Pancreas (tissue), 10 donors: ENCODE results near the gene CNTN5. TPM values are rescaled to one million over a fixed set of nuclear protein-coding genes. Genes with fewer than 3 reads are reported as not detected.

Experiments used
- ATAC-seq, 4 donors: fragments of 200-7000 bp; cut with Tn5 transposase; one replicate each; pipeline versions ENCODE4 v1.8.0 to v1.9.1; 2020; ENCODE audit warnings: mild to moderate bottlenecking in 4 of 4, moderate library complexity in 4 of 4
- DNase-seq, 6 donors: peaks; one replicate each; pipeline ENCODE4 v3.0.0-alpha.2; 2020
- FAIRE-seq: peaks from 2 replicates; lab custom pipeline; 2012; peaks lifted over from hg19 to GRCh38; lab: Jason Lieb, UNC
- H3K27ac ChIP-seq, 4 donors: fragments of 200-600 bp; sonication (generic); 1 replicate in 3 of 4; 2 replicates in 1 of 4; pipeline versions ENCODE4 v1.5.0 to v1.8.0; 2020
- H3K27me3 ChIP-seq, 4 donors: fragments of 200-600 bp; one replicate each; pipeline ENCODE4 v1.8.0; 2021
- H3K36me3 ChIP-seq, 3 donors: fragments of 200-600 bp; sonication (generic) in 1 of 3; one replicate each; pipeline versions ENCODE4 v1.5.0 to v1.8.0; 2020 to 2021
- H3K4me1 ChIP-seq, 3 donors: fragments of 200-600 bp; one replicate each; pipeline ENCODE4 v1.8.0; 2021
- H3K4me3 ChIP-seq, 4 donors: fragments of 200-600 bp; sonication (generic) in 2 of 4; one replicate each; pipeline versions ENCODE4 v1.5.0 to v1.8.0; 2020 to 2021
- H3K9me3 ChIP-seq, 4 donors: fragments of 200-600 bp; one replicate each; pipeline ENCODE4 v1.8.0; 2021
- WGBS, 2 donors: extraction: QIAGEN DNeasy Blood & Tissue Kit; methylation state at CpG; one replicate each; pipeline ENCODE4 v1.1.7; 2013; 5-methylcytosine and 5-hydroxymethylcytosine counted together
- intact Hi-C, 3 donors: fragments of 100-400 bp; cut with DNase I; formaldehyde crosslinking; loops; one replicate each; pipeline versions ENCODE4 v1.11.1 to v1.14.2; 2022
- polyA plus RNA-seq, 2 donors: library from polyadenylated mRNA; stranded (reverse); fragments of 200-250 nt; gene quantifications; one replicate each; pipeline ENCODE4 v1.2.3, GENCODE V29; 2013
- total RNA-seq, 6 donors: library from RNA; stranded (reverse); fragmentation: NEBNext Ultra II Directional in 4 of 6; extraction: Animal tissue kit (Norgen Biotek cat#: 25700) in 4 of 6; gene quantifications; one replicate each; pipeline versions ENCODE4 v1.2.1 to v1.2.4, GENCODE V29; 2021 to 2023
- TF ChIP-seq, protein P1 (sequence below), 4 donors: fragments of 200-600 bp; sonication (generic) in 3 of 4; IDR thresholded peaks; one replicate each; pipeline versions ENCODE4 v1.5.0 to v1.8.0; 2021; ENCODE audit warnings: antibody characterized with exemption in 4 of 4
- donor health status: healthy with polysubstance abuse.
- donor health status: DM: no; HTN: no; CAD: no; lungs with moderate emphysema.
- donor health status: DM: no; HTN: no; CAD: no.
- donor health status: control.
- donor health status: control.
- donor health status: Bipolar disorder and iron deficiency.
- donor health status: DM: yes; HTN: yes; CAD: no.
- donor health status: DM: no; HTN: no; CAD: no.
- donor health status: DM: no; HTN: no; CAD: no.
- donor health status: DM: yes; HTN: yes; CAD: no.

Gene CNTN5
- total and polyA plus RNA-seq, 8 donors: 0.11 to 1.2 (median 0.58) TPM

DNA sequence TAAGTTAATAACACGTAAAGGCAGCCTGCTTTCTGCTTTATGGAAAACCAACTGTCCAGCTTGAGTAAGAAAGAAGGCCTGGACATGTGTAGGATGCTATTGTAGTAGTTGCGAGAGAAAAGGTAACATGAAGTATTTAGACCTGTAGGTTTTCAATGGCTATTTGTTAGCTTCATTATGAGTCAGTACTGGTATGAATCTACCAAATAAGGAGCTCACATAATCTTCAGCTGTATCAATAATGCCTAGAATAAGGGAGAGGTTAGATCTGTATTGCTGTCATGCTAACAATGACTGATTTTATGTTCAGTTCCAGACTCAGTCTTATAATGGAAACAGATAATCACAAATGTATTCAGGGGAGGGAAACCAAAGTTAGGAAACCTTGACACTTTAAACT lies 550.3 kb downstream of the CNTN5 start:
- TF ChIP-seq, protein P1, sequence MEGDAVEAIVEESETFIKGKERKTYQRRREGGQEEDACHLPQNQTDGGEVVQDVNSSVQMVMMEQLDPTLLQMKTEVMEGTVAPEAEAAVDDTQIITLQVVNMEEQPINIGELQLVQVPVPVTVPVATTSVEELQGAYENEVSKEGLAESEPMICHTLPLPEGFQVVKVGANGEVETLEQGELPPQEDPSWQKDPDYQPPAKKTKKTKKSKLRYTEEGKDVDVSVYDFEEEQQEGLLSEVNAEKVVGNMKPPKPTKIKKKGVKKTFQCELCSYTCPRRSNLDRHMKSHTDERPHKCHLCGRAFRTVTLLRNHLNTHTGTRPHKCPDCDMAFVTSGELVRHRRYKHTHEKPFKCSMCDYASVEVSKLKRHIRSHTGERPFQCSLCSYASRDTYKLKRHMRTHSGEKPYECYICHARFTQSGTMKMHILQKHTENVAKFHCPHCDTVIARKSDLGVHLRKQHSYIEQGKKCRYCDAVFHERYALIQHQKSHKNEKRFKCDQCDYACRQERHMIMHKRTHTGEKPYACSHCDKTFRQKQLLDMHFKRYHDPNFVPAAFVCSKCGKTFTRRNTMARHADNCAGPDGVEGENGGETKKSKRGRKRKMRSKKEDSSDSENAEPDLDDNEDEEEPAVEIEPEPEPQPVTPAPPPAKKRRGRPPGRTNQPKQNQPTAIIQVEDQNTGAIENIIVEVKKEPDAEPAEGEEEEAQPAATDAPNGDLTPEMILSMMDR (IDR thresholded peaks at IDR 0.05): no peak
- no peak overlapping the region for H3K27ac ChIP-seq
- H3K27me3 ChIP-seq: no peaks in the 10 kb centered on the region
- no peaks in the 10 kb centered on the region for H3K4me1 ChIP-seq
- no peaks in the 10 kb centered on the region for H3K9me3 ChIP-seq
- 46 to 48% methylated on average over 2 of the region's 2 CpGs for WGBS, 2 donors
- H3K4me3 ChIP-seq: no peak overlapping the region
- no peaks in the 10 kb centered on the region for H3K36me3 ChIP-seq
- no peak for ATAC-seq
- intact Hi-C loops: no loop called here
- DNase-seq: no peak
- no peak for FAIRE-seq

DNA sequence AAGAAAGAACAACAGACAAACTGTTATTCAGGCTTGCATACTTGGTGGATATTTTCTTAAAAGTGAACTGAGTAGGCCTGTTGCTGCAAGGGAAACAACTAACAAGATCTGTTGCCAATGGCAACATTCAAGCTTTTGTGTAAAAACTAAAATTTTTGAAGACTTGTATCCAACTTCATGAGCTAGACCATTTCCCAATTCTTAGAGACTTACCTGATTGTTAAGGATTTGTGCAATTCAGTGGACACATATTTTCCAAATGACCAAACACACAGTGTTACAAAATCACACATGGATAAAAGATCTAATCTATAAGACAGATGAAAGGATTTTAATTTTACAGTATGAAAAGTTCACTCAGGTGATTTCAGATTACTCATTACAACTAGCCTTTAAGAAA lies 564.1 kb downstream of the CNTN5 start:
- Histone ChIP-seq H3K36me3 (no peaks in the 10 kb centered on the region), H3K4me3 (no peak overlapping the region), H3K27ac (no peak overlapping the region), H3K9me3 (no peaks in the 10 kb centered on the region), H3K27me3 (no peaks in the 10 kb centered on the region), H3K4me1 (no peaks in the 10 kb centered on the region)
- TF ChIP-seq, protein P1 (IDR thresholded peaks at IDR 0.05): no peak
- no peak for FAIRE-seq
- DNase-seq: no peak
- no peak for ATAC-seq
- intact Hi-C loops: no loop called here

DNA sequence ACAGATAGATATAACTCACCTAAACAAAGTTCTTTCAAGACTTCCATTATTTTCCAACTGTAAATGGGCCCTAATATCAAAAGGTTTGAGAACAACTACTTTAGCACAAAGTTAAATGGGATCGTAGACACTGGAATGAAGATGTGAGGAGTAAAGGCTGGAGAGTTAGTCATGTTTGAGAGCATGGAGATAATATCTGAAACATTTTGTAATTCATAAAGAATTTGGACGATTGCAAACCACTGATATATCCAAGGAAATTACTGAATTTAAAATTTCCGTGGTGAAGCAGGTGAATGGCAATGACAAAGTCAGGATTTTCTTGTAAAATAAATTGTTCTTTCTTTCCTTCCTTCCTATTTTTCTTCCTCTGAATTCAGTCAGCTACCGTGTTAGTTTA lies 564.9 kb downstream of the CNTN5 start:
- ATAC-seq: no peak
- intact Hi-C loops: no loop called here
- TF ChIP-seq, protein P1 (IDR thresholded peaks at IDR 0.05): no peak
- no peak for DNase-seq
- Histone ChIP-seq H3K27me3 (no peaks in the 10 kb centered on the region), H3K4me1 (no peaks in the 10 kb centered on the region), H3K9me3 (no peaks in the 10 kb centered on the region), H3K36me3 (no peaks in the 10 kb centered on the region), H3K4me3 (no peak overlapping the region), H3K27ac (no peak overlapping the region)
- no peak for FAIRE-seq
- WGBS, 2 donors: 25 to 31% methylated on average over 4 of the region's 4 CpGs

DNA sequence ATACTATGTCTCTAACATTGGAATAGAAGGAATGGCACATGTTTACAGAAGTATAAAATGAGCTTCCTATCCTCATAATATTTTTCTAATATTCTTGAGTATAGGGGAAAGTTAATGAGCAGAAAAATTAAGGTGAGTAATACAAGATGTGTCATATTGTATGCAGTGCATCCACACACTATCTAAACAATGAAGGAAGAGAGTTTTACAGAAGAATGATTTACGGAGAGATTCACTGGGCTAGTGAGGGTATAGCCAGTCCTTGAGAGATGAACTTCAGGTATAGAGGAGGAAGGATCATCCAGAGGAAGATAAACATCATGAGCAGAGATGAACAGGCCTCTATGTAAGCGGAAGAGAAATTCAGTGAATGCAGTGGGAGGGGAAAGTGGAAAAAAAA lies 569.0 kb downstream of the CNTN5 start:
- Histone ChIP-seq H3K27ac (no peak overlapping the region), H3K4me3 (no peak overlapping the region), H3K4me1 (no peaks in the 10 kb centered on the region), H3K36me3 (no peaks in the 10 kb centered on the region), H3K27me3 (no peaks in the 10 kb centered on the region), H3K9me3 (no peaks in the 10 kb centered on the region)
- no peak for ATAC-seq
- FAIRE-seq: no peak
- TF ChIP-seq, protein P1 (IDR thresholded peaks at IDR 0.05): no peak
- WGBS, 2 donors: 62 to 85% methylated on average over 2 of the region's 2 CpGs
- no peak for DNase-seq
- intact Hi-C loops: no loop called here

DNA sequence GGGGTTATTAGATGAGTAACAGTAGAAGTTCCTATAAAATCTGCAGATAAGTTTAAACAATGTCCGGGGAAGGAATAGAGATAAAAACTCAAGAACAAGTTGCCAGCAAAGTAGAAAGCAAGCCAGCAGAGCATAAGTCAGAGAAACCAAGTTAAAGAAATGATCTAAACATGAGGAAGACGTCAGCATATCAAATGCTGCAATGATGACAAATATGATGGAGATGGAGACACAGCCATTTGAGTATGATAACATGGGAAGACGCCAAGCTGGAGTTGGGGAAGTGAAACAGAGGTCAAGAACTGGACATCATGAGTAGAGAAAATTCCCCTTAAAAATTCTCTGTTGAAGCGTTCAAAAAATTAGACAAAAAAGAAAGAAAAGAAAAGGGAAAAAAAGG lies 571.5 kb downstream of the CNTN5 start:
- Histone ChIP-seq H3K4me1 (no peaks in the 10 kb centered on the region), H3K27ac (no peak overlapping the region), H3K9me3 (no peaks in the 10 kb centered on the region), H3K4me3 (no peak overlapping the region), H3K27me3 (no peaks in the 10 kb centered on the region), H3K36me3 (no peaks in the 10 kb centered on the region)
- no peak for FAIRE-seq
- WGBS, 2 donors: 47 to 56% methylated on average over 4 of the region's 4 CpGs
- intact Hi-C loops: no loop called here
- DNase-seq: no peak
- no peak for ATAC-seq
- TF ChIP-seq, protein P1 (IDR thresholded peaks at IDR 0.05): no peak
